GM20431 (cell line): ENCODE results near the gene TMBIM1.
"Not testable (repeated sequence)": the region's sequence is repeated elsewhere in the genome, so short reads cannot be mapped to it uniquely, and the experiment has no call there.

Experiments
- in situ Hi-C: fragments of 300-500 bp; cut with MseI, MboI; formaldehyde crosslinking; loops from one replicate; pipeline ENCODE4 v1.15.0; 2020; ENCODE audit warnings: low sequenced_read_pairs; ENCODE audit not compliant: unreplicated experiment

Gene TMBIM1

DNA sequence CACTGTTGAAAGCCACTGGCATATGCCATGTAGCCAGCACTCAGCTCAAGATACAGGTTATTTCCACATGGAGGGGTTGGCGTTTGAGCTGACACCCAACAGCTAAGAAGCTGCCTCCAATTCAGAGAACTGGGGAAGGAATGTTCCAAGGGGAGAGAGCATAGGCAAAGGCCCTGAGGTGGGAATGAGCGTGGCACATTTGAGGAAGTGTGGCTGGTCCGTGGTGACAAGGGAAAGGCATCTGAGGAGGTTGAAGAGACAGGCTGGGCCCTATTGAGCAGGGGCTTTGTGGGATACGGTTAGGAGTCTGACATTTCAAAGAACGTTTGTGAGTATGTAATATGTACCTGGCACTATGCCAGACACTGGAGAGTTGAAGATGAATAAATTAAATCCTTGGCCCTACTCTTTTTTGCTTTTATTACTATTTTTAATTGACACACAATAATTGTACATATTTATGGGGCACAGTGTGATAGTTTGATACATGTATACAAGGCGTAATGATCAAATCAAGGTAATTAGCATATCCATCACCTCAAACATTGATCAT, 27.6 kb upstream of the TMBIM1 start:
- in situ Hi-C loops, result no loop called here

DNA sequence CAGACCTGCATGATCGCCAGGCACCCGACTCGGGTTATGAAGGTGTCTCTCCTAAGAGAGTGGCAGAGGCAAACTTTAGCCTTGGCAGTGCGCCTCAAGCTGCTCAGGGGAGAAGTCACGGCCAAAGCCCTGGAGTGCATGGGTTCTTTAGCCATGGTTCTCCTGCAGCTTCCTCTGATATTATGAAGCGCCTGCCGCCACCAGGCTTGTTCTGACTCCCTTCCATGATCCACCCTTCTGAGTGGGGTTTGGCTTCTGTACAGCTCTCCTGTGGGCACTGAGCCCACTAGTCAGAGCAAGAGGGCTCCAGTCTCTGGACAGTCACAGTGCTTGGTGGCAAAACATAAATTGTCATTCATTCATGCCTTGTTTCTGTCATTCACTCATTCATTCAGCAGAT, 25.9 kb upstream of the TMBIM1 start:
- in situ Hi-C loops, result no loop called here

DNA sequence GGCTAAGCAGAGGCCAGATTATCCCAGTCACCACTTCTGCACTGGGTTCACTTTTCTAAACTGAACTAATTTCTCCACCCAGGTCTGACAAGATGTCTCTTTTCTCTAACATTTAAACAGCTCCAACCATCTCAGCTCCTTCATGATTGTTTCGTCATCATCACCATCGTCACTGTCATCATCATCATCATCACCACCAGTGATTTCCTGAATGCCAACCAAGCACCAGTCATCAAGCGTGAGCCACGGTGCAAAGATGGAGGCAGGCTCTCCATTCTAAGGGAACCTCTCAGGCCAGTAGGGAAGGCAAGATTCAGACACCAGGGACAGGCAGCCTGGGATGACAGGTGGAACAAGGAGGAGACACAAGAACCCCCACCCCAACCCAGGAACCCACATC, 25.5 kb upstream of the TMBIM1 start:
- in situ Hi-C loops, result no loop called here

DNA sequence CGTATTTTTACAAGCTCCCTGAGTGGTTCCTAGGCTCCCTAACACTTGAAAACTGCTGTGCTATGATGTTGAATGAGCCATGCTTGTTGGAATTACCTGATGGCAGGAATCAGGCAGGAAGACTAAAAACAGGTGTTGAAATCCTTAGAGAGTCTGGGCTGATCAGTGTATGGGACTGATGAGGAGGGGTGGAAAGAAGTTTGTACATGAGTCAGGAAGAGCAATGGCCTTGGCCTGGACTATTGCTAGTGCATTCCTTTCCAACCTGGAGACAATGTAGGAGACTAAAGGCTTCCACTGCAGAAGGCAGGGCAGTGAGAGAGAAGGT, 25.0 kb upstream of the TMBIM1 start:
- in situ Hi-C loops, result no loop called here

DNA sequence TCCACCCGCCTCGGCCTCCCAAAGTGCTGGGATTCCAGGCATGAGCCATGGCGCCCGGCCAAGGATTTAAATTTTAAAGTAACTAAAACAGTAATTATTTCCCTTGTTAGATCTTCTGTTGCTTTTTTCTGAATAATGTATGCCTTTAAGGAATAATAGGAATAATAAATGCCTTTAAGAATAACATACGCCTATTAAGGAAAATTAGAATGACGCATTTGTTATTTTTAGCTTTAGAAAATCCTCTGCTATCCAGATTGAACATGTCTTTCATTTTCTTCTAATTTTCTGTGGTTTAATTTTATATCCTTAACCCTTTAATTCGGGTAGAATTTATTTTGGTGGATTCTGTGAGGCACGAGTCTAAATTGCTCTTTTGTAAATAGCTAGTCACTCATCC, 23.1 kb upstream of the TMBIM1 start:
- in situ Hi-C loops, result no loop called here

DNA sequence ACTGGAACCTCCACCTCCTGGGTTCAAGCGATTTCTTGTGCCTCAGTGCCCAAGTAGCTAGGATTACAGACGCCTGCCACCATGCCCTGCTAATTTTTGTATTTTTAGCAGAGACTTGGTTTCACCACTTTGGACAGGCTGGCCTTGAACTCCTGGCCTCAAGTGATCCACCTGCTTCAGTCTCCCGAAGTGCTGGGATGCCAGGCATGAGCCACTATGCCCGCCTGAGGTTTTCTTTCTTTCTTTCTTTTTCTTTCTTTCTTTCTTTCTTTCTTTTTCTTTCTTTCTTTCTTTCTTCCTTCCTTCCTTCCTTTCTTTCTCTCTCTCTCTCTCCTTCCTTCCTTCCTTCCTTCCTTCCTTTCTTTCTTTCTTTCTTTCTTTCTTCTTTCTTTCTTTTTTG, 22.5 kb upstream of the TMBIM1 start:
- in situ Hi-C loops, result not testable (repeated sequence)

DNA sequence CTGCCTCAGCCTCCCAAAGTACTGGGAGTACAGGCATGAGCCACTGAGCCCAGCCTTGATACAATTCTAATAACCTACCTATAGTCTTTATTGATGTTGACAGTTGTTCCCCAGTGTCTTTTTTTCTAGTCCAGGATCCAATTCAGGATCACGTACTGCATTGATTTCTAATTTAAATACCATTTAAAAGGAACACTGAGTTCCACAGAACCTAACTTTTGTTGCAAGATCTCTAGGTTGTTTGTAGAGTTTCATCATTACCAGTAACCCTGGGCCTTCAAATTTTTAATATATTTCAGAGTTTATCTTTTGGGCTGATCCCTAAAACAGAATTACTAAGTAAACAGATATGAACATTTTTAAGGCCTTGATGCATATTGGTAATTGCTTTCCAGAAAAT, 21.1 kb upstream of the TMBIM1 start:
- in situ Hi-C loops, result no loop called here

DNA sequence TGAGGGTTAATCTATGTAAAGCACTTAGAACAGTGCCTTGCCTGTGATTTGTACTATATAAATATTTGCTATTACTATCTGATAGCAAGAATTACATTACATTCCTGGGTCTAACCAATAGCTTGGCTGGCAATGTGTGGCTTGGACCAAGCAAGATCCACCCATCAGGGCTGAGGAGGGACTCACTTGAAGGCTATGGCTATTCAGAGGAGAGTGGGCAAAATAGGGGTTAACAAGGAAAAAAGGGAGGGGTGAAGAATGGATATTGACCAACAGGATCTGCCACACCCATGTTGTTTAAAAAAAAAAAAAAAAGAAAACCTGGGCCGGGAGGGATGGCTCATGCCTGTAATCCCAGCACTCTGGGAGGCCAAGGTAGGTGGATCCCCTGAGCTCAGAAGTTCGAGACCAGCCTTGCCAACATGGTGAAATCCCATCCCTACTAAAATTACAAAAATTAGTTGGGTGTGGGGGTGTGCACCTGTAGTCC, 20.0 kb upstream of the TMBIM1 start:
- in situ Hi-C loops, result no loop called here

DNA sequence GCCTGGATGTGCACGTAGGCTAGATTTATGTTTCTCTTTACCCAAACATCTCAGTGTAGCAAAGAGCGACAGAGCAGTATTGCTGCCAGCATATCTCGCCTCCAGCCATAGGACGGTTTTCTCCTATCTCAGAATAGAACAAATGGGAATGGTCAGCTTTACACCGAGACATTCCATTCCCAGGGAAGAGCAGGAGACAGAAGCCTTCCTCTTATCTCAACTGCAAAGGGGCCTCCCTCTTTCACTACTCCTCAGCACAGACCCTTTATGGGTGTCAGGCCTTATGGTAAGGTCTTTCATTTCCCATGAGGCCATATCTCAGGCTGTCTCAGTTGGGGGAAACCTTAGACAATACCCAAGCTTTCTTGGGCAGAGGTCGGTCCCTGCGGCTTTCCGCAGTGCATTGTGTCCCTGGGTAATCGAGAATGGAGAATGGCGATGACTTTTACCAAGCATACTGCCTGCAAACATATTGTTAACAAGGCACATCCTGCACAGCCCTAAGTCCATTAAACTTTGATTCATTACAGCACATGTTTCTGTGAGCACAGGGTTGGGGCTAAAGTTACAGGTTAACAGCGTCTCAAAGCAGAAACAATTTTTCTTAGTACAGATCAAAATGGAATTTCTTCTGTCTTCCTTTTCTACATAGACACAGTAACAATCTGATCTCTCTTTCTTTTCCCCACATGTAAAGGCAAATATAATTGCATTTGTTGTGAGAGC, 19.4 kb upstream of the TMBIM1 start:
- in situ Hi-C loops, result not testable (repeated sequence)

DNA sequence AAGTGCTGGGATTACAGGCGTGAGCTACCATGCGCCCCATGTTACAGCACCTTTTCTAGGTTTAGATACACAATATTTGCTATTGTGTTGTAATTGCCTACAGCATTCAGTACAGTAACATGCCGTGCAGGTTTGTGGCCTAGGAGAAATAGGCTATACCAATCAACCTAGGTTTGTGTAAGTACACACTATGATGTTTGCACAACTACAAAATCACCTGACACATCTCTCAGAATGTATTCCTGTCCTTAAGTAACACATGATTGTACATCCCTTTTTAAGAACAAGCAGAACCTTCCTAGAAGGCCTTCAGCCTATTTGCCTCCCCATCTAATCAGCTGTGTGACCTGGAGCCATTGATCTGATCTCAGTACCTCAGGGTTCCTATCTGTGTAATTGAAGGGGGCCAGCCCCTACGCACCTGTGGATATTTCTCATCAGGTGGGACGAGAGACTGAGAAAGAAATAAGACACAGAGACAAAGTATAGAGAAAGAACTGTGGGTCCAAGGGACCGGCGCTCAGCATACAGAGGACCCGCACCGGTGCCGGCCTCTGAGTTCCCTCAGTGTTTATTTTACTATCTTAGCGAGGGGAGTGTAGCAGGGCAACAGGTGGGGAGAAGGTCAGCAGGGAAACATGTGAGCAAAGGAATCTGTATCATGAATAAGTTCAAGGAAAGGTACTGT, 18.7 kb upstream of the TMBIM1 start:
- in situ Hi-C loops, result no loop called here

DNA sequence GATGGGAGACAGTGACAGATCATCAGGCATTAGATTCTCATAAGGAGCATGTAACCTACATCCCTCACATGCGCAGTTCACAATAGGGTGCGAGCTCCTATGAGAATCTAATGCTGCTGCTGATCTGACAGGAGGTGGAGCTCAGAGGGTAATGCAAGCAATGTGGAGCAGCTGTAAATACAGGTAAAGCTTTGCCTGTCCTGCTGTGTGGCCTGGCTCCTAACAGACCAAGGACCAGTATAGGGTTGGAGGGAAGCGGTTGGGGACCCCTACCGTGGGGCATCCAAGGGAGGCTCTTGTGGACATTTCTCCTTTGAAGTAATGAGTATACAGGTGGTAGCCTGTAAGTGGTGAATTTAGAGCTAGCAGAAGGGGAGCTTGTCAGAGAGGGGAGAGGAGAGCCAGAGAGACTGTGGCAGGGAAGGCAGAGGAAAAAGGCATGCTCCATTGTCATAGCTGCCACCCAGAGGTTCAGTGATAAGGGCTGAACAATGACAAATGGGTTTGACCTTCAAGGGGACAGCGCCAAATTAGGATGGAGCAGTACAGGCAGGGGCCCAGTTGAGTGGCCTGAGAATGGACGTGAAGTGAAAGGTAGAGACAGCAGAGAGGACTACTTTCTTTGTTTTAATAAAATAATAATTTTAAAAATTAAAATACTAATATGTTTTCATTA, 15.2 kb upstream of the TMBIM1 start:
- in situ Hi-C loops, result loop anchor here (10.0 kb wide), 1 partner anchor 47 kb away; the partner anchor contains the start of gene CATIP

DNA sequence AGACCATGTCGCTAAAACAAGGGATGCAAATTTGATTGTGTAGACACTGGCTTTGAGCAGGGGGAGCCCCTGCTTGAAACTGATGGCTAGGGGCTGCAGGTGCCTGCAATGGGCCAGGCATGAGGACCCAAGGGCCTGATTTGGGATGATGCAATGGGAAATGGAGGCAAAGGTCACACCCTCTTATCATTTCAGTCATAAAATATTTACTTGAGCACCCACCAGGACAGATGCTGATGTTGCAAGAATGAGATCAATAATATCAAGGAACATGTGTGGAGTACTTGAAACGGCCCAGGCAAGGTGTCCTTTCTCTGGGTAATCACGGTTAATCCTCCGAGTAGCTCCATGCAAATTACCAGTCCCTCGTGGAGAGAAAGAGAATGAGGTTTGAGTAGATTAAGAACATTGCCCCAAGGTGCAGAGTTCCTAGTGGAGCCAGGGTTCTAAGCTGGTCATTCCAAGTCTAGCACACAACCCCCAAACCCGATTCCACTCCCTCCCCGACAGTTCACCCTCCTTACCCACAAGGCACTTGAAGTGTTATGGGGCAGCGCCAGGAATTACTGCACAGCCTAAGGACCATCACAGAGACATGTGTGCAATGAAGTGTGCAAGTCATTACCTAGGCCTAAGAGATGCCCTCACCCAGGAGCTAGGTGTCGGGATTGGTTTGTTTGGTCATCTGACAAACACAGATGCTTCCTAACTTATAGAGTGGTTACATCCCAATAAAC, 14.0 kb upstream of the TMBIM1 start:
- in situ Hi-C loops, result loop anchor here (10.0 kb wide), 1 partner anchor 48 kb away; the partner anchor contains the start of gene CATIP

DNA sequence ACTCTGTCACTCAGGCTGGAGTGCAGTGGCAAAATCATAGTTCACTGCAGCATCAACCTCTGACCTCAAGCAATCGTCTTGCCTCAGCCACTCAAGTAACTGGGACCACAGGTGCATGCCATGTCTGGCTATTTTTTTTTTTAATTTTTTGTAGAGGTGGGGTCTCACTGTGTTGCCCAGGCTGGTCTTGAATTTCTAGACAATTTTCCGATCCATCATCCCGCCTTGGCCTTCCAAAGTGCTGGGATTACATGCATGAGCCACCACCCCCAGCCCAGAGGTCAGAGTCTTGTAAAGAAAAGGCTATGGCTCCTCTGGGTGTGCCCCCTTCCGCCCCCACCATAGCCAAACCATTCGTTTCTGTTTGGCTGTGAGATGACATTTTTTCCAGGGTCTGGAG, 13.1 kb upstream of the TMBIM1 start:
- in situ Hi-C loops, result loop anchor here (10.0 kb wide), 1 partner anchor 49 kb away; the partner anchor contains the start of gene CATIP

DNA sequence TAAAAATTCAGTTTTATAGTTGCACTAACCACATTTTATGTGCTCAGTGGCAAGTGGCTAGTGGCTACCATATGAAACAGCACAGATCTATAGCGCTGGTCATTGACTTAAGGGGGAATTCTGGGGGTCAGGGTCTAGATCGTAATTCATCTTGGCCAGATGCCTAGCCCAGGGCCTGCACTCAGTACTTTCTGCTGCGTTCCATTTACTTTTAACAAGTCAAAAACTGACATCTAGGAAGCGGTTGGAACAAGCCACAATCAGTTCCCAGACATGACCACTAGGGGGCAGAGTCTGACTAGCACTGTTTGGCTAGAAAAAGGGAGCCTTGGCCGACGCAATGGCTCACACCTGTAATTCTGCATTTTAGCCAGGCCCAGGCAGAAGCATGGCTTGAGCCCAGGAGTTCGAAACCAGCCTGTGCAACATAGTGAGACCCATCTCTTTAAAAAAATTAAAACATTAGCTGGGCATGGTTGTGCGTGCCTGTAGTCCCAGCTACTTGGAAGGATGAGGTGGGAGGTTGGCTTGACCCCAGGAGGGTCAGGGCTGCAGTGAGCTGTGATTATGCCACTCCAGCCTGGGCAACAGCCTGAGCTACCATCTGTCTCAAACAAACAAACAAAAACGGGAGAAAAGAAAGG, 9.0 kb upstream of the TMBIM1 start:
- in situ Hi-C loops, result loop anchor here (10.0 kb wide), 1 partner anchor 54 kb away; the partner anchor contains the start of gene CATIP

DNA sequence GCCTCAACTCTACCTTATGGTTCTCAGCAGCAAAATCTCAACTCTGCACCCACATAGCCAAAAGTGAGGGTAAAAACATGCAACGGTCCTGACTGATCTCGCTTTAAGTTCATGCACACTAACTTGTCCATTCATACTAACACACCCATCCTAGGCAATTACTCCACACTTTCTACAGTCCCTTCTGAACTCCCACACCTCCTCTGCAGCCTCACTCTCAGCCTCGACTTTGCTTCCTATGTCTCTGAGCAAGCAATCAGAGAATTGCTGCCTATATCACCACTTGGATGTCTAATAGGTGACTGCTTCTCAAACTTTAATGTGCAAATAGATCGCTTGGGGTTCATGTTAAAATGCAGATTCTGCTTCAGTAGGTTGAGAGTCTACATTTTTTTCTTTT, 7.8 kb upstream of the TMBIM1 start:
- in situ Hi-C loops, result loop anchor here (10.0 kb wide), 1 partner anchor 55 kb away; the partner anchor contains the start of gene CATIP

DNA sequence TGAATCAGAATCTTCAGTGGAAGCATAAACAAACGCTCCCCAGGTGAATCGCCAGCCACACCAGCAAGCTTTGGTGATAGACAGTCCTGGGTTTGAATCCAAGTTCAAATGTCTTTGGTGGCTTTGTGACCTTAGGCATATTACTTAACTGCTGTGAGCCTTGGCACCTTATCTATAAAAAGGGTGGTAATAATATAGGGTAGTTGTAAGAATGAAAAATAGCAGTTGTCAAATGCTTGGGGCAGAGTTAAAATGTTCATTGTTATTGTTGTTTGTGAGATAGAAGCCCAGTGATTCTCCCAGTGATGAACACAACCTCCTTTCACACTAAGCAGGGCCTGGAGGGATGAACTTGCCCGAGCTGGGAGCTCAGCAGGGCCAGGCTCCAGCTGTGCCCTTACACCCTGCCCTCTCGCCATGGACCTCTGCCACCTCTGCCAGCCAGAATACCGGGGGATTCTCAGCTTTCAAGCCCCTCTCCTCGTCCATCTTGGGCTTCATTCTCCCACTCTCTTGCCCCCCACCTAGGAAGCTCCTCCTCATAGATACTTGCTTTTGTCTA, 6.1 kb upstream of the TMBIM1 start:
- in situ Hi-C loops, result loop anchor here (10.0 kb wide), 1 partner anchor 96 kb away; the partner anchor contains the start of gene CTDSP1

DNA sequence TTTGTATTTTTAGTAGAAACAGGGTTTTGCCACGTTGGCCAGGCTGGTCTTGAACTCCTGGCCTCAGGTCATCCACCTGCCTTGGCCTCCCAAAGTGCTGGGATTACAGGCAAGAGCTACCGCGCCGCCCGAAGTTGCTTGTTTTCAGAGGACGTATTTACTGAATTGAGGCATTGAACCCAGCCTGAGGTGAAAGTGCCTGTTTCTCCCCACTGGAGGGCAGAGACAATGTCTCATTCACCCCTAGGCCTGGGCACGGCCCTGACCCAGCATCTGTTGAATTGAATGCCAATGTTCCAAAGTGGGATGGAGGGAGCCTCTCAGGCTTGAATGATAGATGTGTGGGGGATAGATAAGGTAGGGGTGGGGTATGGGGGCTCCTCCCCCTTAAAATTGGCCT, 4.5 kb upstream of the TMBIM1 start:
- in situ Hi-C loops, result loop anchor here (10.0 kb wide), 1 partner anchor 98 kb away; the partner anchor contains the start of gene CTDSP1

DNA sequence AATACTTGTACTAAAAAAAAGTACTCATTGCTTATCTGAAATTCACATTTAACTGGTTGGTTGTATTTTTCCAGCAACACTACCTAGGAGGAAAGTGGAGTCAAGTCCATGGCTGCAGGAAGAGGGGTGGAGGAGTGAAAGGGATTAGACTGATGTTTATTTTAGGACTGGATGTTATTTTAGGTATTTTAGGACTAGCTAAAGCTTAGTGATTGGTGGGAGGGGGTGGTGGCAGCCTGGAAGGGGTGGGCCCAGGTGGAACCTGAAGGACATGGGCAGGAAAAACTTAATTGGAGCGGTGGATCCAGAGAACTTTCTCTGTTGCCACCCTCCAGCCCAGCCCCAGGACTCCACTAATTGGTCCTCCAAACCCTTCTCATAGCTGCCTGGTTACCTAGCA, 3.9 kb upstream of the TMBIM1 start:
- in situ Hi-C loops, result loop anchor here (10.0 kb wide), 1 partner anchor 99 kb away; the partner anchor contains the start of gene CTDSP1

DNA sequence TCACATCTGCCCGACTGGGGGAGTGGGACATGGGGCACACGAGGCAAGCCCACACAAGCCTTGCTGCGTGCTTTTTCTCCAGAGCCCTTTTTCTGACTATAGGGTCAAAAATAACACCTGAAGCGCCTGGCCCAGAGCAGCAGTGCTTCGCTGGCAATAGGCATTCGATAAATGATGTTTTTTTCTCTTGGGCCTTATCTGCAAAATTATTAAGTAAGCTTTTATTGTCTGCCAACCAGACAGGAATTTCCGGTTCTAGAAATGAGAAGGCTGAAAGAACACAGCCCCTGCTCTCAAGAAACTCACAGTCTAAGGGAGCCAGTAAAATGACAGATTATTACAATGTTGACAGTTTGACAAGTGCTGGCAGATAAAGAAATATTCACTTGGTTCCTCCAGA, 2.7 kb upstream of the TMBIM1 start:
- in situ Hi-C loops, result loop anchor here (10.0 kb wide), 1 partner anchor 100 kb away; the partner anchor contains the start of gene CTDSP1
